H1 (cell line): ENCODE measurements around the gene HOXB8. TPM values are rescaled to one million over a fixed set of nuclear protein-coding genes. Genes with fewer than 3 reads are reported as not detected.

ENCODE experiments used
- CTCF ChIA-PET: fragments of 300-600 bp; sonication (Branson Sonifier 250); formaldehyde crosslinking; loops from one replicate; lab custom pipeline; 2021; ENCODE audit not compliant: partially characterized antibody; lab: Charles Lee
- POLR2A ChIA-PET: fragments of 300-600 bp; sonication (Branson Sonifier 250); formaldehyde crosslinking; loops from one replicate; lab custom pipeline; 2021; ENCODE audit warnings: inconsistent platforms; ENCODE audit not compliant: partially characterized antibody; lab: Charles Lee
- DNase-seq, 2 experiments: peaks; one replicate each; pipeline versions ENCODE4 v3.0.0 to v3.0.0-alpha.2; 2010 to 2022; ENCODE audit warnings: low spot score in 2 of 2, low read depth in 1 of 2, mixed read lengths in 1 of 2
- FAIRE-seq: peaks from 2 replicates; lab custom pipeline; 2011; peaks lifted over from hg19 to GRCh38; lab: Jason Lieb, UNC
- H2AFZ ChIP-seq: 2 replicates; pipeline ENCODE4 v1.8.1; 2012; ENCODE audit warnings: low read length, inconsistent platforms
- H2AK5ac ChIP-seq: 2 replicates; pipeline ENCODE4 v1.6.1; 2013; ENCODE audit warnings: low read depth, low read length
- H2BK120ac ChIP-seq: replicated peaks from 2 replicates; pipeline ENCODE3; 2013; ENCODE audit warnings: low read depth, low read length, inconsistent platforms
- H2BK12ac ChIP-seq: 2 replicates; pipeline ENCODE4 v1.6.1; 2013; ENCODE audit warnings: low read depth, low read length
- H2BK15ac ChIP-seq: 2 replicates; pipeline ENCODE4 v1.6.1; 2013; ENCODE audit warnings: low read length
- H2BK20ac ChIP-seq: 2 replicates; pipeline ENCODE4 v1.6.1; 2013; ENCODE audit warnings: low read length
- H2BK5ac ChIP-seq: 2 replicates; pipeline ENCODE4 v1.6.1; 2013; ENCODE audit warnings: low read depth, low read length
- H3K14ac ChIP-seq: 2 replicates; pipeline ENCODE4 v1.6.1; 2013; ENCODE audit warnings: inconsistent platforms; ENCODE audit not compliant: insufficient read length
- H3K18ac ChIP-seq: 2 replicates; pipeline ENCODE4 v1.6.1; 2013; ENCODE audit warnings: low read length; ENCODE audit errors: extremely low read depth
- H3K23ac ChIP-seq: 2 replicates; pipeline ENCODE4 v1.6.1; 2013; ENCODE audit warnings: inconsistent platforms; ENCODE audit not compliant: insufficient read length
- H3K23me2 ChIP-seq: 2 replicates; pipeline ENCODE4 v1.6.1; 2013; ENCODE audit warnings: low read depth, low read length
- H3K27ac ChIP-seq: 2 replicates; pipeline ENCODE4 v1.6.1; 2011; ENCODE audit warnings: low read depth, low read length, inconsistent platforms
- H3K27me3 ChIP-seq, 4 experiments: replicated peaks in 1 of 4; 1 replicate in 1 of 4; 2 replicates in 3 of 4; pipeline versions ENCODE4 v1.6.1 to v1.8.1; 2011 to 2013; ENCODE audit warnings: low read length in 3 of 4, mild to moderate bottlenecking in 3 of 4, inconsistent platforms in 2 of 4, mixed read lengths in 2 of 4, moderate library complexity in 1 of 4; ENCODE audit not compliant: control insufficient read depth in 3 of 4, insufficient read depth in 3 of 4; ENCODE audit errors: extremely low read depth in 1 of 4
- H3K36me3 ChIP-seq, 4 experiments: 2 replicates each; pipeline versions ENCODE4 v1.6.1 to v1.8.1; 2011 to 2013; ENCODE audit warnings: mild to moderate bottlenecking in 4 of 4, low read length in 3 of 4, moderate library complexity in 2 of 4, control low read depth in 1 of 4, inconsistent platforms in 1 of 4; ENCODE audit not compliant: insufficient read depth in 4 of 4, control insufficient read depth in 2 of 4
- H3K4ac ChIP-seq: replicated peaks from 2 replicates; pipeline ENCODE3; 2013; ENCODE audit warnings: low read length, low read depth, mixed read lengths, inconsistent platforms; ENCODE audit not compliant: insufficient read length
- H3K4me1 ChIP-seq, 4 experiments: replicated peaks in 1 of 4; 1 replicate in 1 of 4; 2 replicates in 3 of 4; pipeline versions ENCODE4 v1.6.1 to v1.8.1; 2011 to 2013; ENCODE audit warnings: low read length in 3 of 4, inconsistent platforms in 2 of 4, mixed read lengths in 1 of 4; ENCODE audit not compliant: insufficient read depth in 4 of 4, control insufficient read depth in 3 of 4
- H3K4me2 ChIP-seq, 2 experiments: 2 replicates each; pipeline versions ENCODE4 v1.6.1 to v1.8.1; 2011 to 2013; ENCODE audit warnings: low read depth in 2 of 2, low read length in 2 of 2, control low read depth in 1 of 2, inconsistent platforms in 1 of 2, mild to moderate bottlenecking in 1 of 2; ENCODE audit not compliant: insufficient read depth in 1 of 2
- H3K4me3 ChIP-seq, 4 experiments: fragments of 200-600, 300-600 bp in 1 of 4; sonication (generic), shearing (Covaris generic), sonication (Bioruptor Twin) in 1 of 4; 2 replicates each; pipeline versions ENCODE4 v1.5.1 to v1.8.1; 2011 to 2016; ENCODE audit warnings: low read length in 4 of 4, low read depth in 3 of 4, control low read depth in 2 of 4, inconsistent platforms in 2 of 4, mild to moderate bottlenecking in 2 of 4, mixed read lengths in 1 of 4, moderate library complexity in 1 of 4; ENCODE audit not compliant: insufficient read depth in 2 of 4; ENCODE audit errors: extremely low read depth in 1 of 4
- H3K56ac ChIP-seq: replicated peaks from 2 replicates; pipeline ENCODE3; 2013; ENCODE audit warnings: low read depth, mild to moderate bottlenecking, mixed read lengths, low read length, inconsistent platforms; ENCODE audit not compliant: insufficient read length
- H3K79me1 ChIP-seq: 2 replicates; pipeline ENCODE4 v1.6.1; 2013; ENCODE audit warnings: low read depth, low read length, control low read depth
- H3K79me2 ChIP-seq, 2 experiments: 2 replicates each; pipeline versions ENCODE4 v1.6.1 to v1.8.1; 2012 to 2013; ENCODE audit warnings: low read length in 2 of 2, mild to moderate bottlenecking in 2 of 2, inconsistent platforms in 1 of 2; ENCODE audit not compliant: insufficient read depth in 2 of 2, control insufficient read depth in 1 of 2
- H3K9ac ChIP-seq, 4 experiments: replicated peaks in 1 of 4; 1 replicate in 1 of 4; 2 replicates in 3 of 4; pipeline versions ENCODE4 v1.6.1 to v1.8.1; 2011 to 2013; ENCODE audit warnings: low read depth in 3 of 4, low read length in 3 of 4, control low read depth in 2 of 4, mild to moderate bottlenecking in 2 of 4, moderate library complexity in 2 of 4, inconsistent platforms in 1 of 4; ENCODE audit errors: extremely low read depth in 1 of 4
- H3K9me3 ChIP-seq, 2 experiments: 2 replicates each; pipeline versions ENCODE4 v1.6.1 to v1.8.1; 2012 to 2013; ENCODE audit warnings: mild to moderate bottlenecking in 2 of 2, moderate library complexity in 2 of 2, control low read depth in 1 of 2, inconsistent platforms in 1 of 2, low read depth in 1 of 2, low read length in 1 of 2, mixed read lengths in 1 of 2; ENCODE audit not compliant: insufficient read depth in 2 of 2
- H4K20me1 ChIP-seq, 2 experiments: replicated peaks in 1 of 2; 2 replicates each; pipeline versions ENCODE3 to v1.8.1; 2011 to 2013; ENCODE audit warnings: inconsistent platforms in 2 of 2, low read length in 2 of 2, mild to moderate bottlenecking in 1 of 2; ENCODE audit not compliant: insufficient read depth in 2 of 2, control insufficient read depth in 1 of 2
- H4K5ac ChIP-seq: 2 replicates; pipeline ENCODE4 v1.6.1; 2013; ENCODE audit warnings: low read length, low read depth, mixed read lengths, inconsistent platforms; ENCODE audit not compliant: insufficient read length
- H4K8ac ChIP-seq: 2 replicates; pipeline ENCODE4 v1.8.0; 2013; ENCODE audit warnings: mild to moderate bottlenecking, moderate library complexity, low read length, inconsistent platforms; ENCODE audit not compliant: insufficient read depth; ENCODE audit errors: extremely low read depth
- H4K91ac ChIP-seq: replicated peaks from 2 replicates; pipeline ENCODE3; 2013; ENCODE audit warnings: low read length, mixed read lengths, inconsistent platforms; ENCODE audit not compliant: insufficient read length
- CBX8 ChIP-seq: fragments of 300-800, 300-1000 bp; sonication (generic); IDR thresholded peaks from 2 replicates; pipeline ENCODE4 v1.7.1; 2016; ENCODE audit warnings: low read depth, low read length, borderline replicate concordance
- TCF12 ChIP-seq: IDR thresholded peaks from 2 replicates; pipeline ENCODE4 v1.6.1; 2011; ENCODE audit warnings: low read depth, mild to moderate bottlenecking, low read length
- WGBS, 2 experiments: shearing (Covaris generic) in 1 of 2; methylation state at CpG; one replicate each; pipeline versions ENCODE4 v1.1.6 to v1.1.7; 2013 to 2015; ENCODE audit warnings: low lambda C conversion rate in 2 of 2, mixed read lengths in 2 of 2, inconsistent platforms in 1 of 2, low coverage in 1 of 2, missing lambda C conversion rate in 1 of 2; ENCODE audit not compliant: insufficient replicate concordance in 2 of 2, insufficient coverage in 1 of 2, insufficient read length in 1 of 2; ENCODE audit errors: extremely low coverage in 1 of 2, missing lambda C conversion rate in 1 of 2; 5-methylcytosine and 5-hydroxymethylcytosine counted together
- polyA plus RNA-seq, 7 experiments: library from polyadenylated mRNA; depleted of rRNA in 3 of 7; stranded (reverse) in 5 of 7; unstranded in 2 of 7; fragments of >200 nt in 5 of 7; fragments of 200-250 nt in 2 of 7; gene quantifications; 1 replicate in 5 of 7; 2 replicates in 1 of 7; 4 replicates in 1 of 7; pipeline versions ENCODE4 v1.2.1 to v1.2.3, GENCODE V29; 2011 to 2013; ENCODE audit warnings: missing spikeins in 2 of 7, mixed read lengths in 2 of 7
- total RNA-seq: library from RNA; stranded (reverse); fragmentation: NEBNext Ultra II Directional; extraction: Animal tissue kit (Norgen Biotek cat#: 25700); gene quantifications from 2 replicates; pipeline ENCODE4 v1.2.1, GENCODE V29; 2021

The HOXB8 gene
- total and polyA plus RNA-seq, 2 of the 8 experiments (the other 6 are each of a cell fraction or from before 2014, with no cell fraction given): not detected

DNA sequence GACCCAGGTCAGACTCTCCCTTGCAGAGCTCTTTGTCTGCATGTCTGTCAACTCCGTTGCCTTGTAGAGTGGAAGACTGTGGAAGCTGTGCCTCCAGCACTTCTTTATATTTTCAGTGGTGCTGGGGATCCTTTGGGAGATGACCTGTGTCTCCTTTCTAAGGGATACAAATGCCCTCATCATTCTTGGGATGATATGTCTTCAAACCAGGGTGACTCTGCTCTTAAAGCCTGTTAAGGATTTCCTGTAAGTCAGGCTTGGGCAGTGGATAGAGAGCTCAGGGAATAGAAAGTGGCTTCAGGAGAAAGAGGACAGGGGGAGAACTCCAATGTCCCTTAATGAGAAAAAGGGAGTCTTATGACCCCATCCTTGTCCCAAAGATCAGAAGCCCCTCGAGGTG lies 26.6 kb downstream of the HOXB8 start:
- H3K4ac ChIP-seq: no peak overlapping the region
- no peaks in the 10 kb centered on the region for H3K79me2 ChIP-seq
- CTCF ChIA-PET: interaction anchor here (0.8 to 4.7 kb wide), 21 partner anchors 9 to 373 kb away, joined by 3 to 24 read pairs (median 5); no protein-coding TSS in a partner anchor
- no peak overlapping the region for H3K9ac ChIP-seq
- peaks cover 99 to 100% (median 100%) of the 10 kb centered on the region in 4 experiments for H3K27me3 ChIP-seq
- peaks cover 0 to 6% (median 0%) of the 10 kb centered on the region in 4 experiments; a peak in 1 of 8 replicates for H3K36me3 ChIP-seq
- no peaks in the 10 kb centered on the region for H3K79me1 ChIP-seq
- H4K20me1 ChIP-seq: peaks cover 24 to 38% of the 10 kb centered on the region in 2 experiments
- 19% methylated on average over 2 of the region's 2 CpGs; no CpG with 5 or more reads in 1 of the 2 experiments for WGBS, 2 experiments
- no peak overlapping the region for H2BK20ac ChIP-seq
- FAIRE-seq (no peak), DNase-seq (no peak)
- no peak overlapping the region for H2BK120ac ChIP-seq
- no peak overlapping the region for H2BK5ac ChIP-seq
- no peak overlapping the region for H2AK5ac ChIP-seq
- H3K4me3 ChIP-seq: no peak overlapping the region
- H2BK15ac ChIP-seq: no peak overlapping the region
- no peak overlapping the region for H3K18ac ChIP-seq
- H3K56ac ChIP-seq: no peak overlapping the region
- H3K23me2 ChIP-seq: no peaks in the 10 kb centered on the region
- H4K5ac ChIP-seq: no peak overlapping the region
- no peaks in the 10 kb centered on the region; a peak in 1 of 4 replicates for H3K9me3 ChIP-seq
- H3K27ac ChIP-seq: no peak overlapping the region
- H3K4me1 ChIP-seq: peaks cover 0 to 4% (median 0%) of the 10 kb centered on the region in 4 experiments; a peak in 4 of 7 replicates
- no peak overlapping the region for H4K91ac ChIP-seq
- TF ChIP-seq CBX8 (peak; percentile 13; the same call in 1 of the 2 replicates), TCF12 (no peak)
- POLR2A ChIA-PET: interaction anchor here (1.2 to 1.6 kb wide), 2 partner anchors 10 to 34 kb away, joined by 4 read pairs; no protein-coding TSS in a partner anchor
- H4K8ac ChIP-seq: no peak overlapping the region
- H3K23ac ChIP-seq: no peak overlapping the region
- H2BK12ac ChIP-seq: no peak overlapping the region
- no peak overlapping the region for H3K4me2 ChIP-seq
- H2AFZ ChIP-seq: no peak overlapping the region
- no peak overlapping the region for H3K14ac ChIP-seq
